ENCODE measurements around the gene SLC6A11.

SLC6A11 gene

GRCh38 chr3:10957976-10958749, 142.1 kb downstream of the SLC6A11 start:
- ATAC-seq: no peak
- TF ChIP-seq GLIS3 (CRISPR knock-in tag; IDR thresholded peaks at IDR 0.05): no peak
- TF ChIP-seq ZNF70 (CRISPR knock-in tag; IDR thresholded peaks at IDR 0.05): no peak
- no peak for TF ChIP-seq OSR1 (CRISPR knock-in tag; IDR thresholded peaks at IDR 0.05)
- no peak for TF ChIP-seq ZFP3 (CRISPR knock-in tag; IDR thresholded peaks at IDR 0.05)
- no peak for TF ChIP-seq TSHZ2 (CRISPR knock-in tag; IDR thresholded peaks at IDR 0.05)
- no peak for TF ChIP-seq RARB (CRISPR knock-in tag; IDR thresholded peaks at IDR 0.05)
- no peak for TF ChIP-seq BACH2 (CRISPR knock-in tag; IDR thresholded peaks at IDR 0.05; ENCODE audit: borderline replicate concordance)
- no peak for TF ChIP-seq ZNF565 (CRISPR knock-in tag; conservative IDR thresholded peaks at IDR 0.05; ENCODE audit: low read depth)
- TF ChIP-seq ARNTL (CRISPR knock-in tag; IDR thresholded peaks at IDR 0.05; ENCODE audit: borderline replicate concordance, low read depth): no peak

- ATAC-seq: no peak
- TF ChIP-seq TOX (CRISPR knock-in tag; IDR thresholded peaks at IDR 0.05; ENCODE audit: borderline replicate concordance) (no peak), TCF4 (CRISPR knock-in tag; IDR thresholded peaks at IDR 0.05; ENCODE audit: borderline replicate concordance) (no peak), GLIS3 (CRISPR knock-in tag; IDR thresholded peaks at IDR 0.05) (no peak)
These were observed 144.2 kb downstream of the SLC6A11 start for GRCh38 chr3:10960255-10960654.

GRCh38 chr3:10961921-10962320, 145.9 kb downstream of the SLC6A11 start:
- no peak for ATAC-seq
- TF ChIP-seq ARNTL (CRISPR knock-in tag; IDR thresholded peaks at IDR 0.05; ENCODE audit: borderline replicate concordance, low read depth): no peak
- no peak for TF ChIP-seq TCF4 (CRISPR knock-in tag; IDR thresholded peaks at IDR 0.05; ENCODE audit: borderline replicate concordance)

GRCh38 chr3:10962481-10963036, 146.5 kb downstream of the SLC6A11 start:
- no peak for ATAC-seq
- TF ChIP-seq ZNF565 (CRISPR knock-in tag; conservative IDR thresholded peaks at IDR 0.05; ENCODE audit: low read depth): no peak
- TF ChIP-seq TSHZ2 (CRISPR knock-in tag; IDR thresholded peaks at IDR 0.05): no peak
- no peak for TF ChIP-seq OSR1 (CRISPR knock-in tag; IDR thresholded peaks at IDR 0.05)
- no peak for TF ChIP-seq ARNTL (CRISPR knock-in tag; IDR thresholded peaks at IDR 0.05; ENCODE audit: borderline replicate concordance, low read depth)
- TF ChIP-seq ESRRG (CRISPR knock-in tag; IDR thresholded peaks at IDR 0.05): no peak
- TF ChIP-seq GLIS3 (CRISPR knock-in tag; IDR thresholded peaks at IDR 0.05): no peak
- no peak for TF ChIP-seq PPARA (CRISPR knock-in tag; IDR thresholded peaks at IDR 0.05; ENCODE audit: borderline replicate concordance)
- no peak for TF ChIP-seq CREB5 (CRISPR knock-in tag; IDR thresholded peaks at IDR 0.05; ENCODE audit: low read depth)
- TF ChIP-seq TOX (CRISPR knock-in tag; IDR thresholded peaks at IDR 0.05; ENCODE audit: borderline replicate concordance): no peak
- TF ChIP-seq ZFP3 (CRISPR knock-in tag; IDR thresholded peaks at IDR 0.05): no peak
- no peak for TF ChIP-seq ZC3H10 (CRISPR knock-in tag; IDR thresholded peaks at IDR 0.05)
- no peak for TF ChIP-seq TCF4 (CRISPR knock-in tag; IDR thresholded peaks at IDR 0.05; ENCODE audit: borderline replicate concordance)
- TF ChIP-seq ZNF70 (CRISPR knock-in tag; IDR thresholded peaks at IDR 0.05): no peak

GRCh38 chr3:10964537-10965167, 148.6 kb downstream of the SLC6A11 start:
- ATAC-seq: peak; percentile 50
- TF ChIP-seq TSHZ2 (CRISPR knock-in tag; IDR thresholded peaks at IDR 0.05) (no peak), CREB5 (CRISPR knock-in tag; IDR thresholded peaks at IDR 0.05; ENCODE audit: low read depth) (no peak), PPARA (CRISPR knock-in tag; IDR thresholded peaks at IDR 0.05; ENCODE audit: borderline replicate concordance) (no peak), ZC3H10 (CRISPR knock-in tag; IDR thresholded peaks at IDR 0.05) (no peak), OSR1 (CRISPR knock-in tag; IDR thresholded peaks at IDR 0.05) (no peak), CSDC2 (CRISPR knock-in tag; IDR thresholded peaks at IDR 0.05) (no peak), ISL1 (CRISPR knock-in tag; IDR thresholded peaks at IDR 0.05) (no peak), ZNF8 (CRISPR knock-in tag; IDR thresholded peaks at IDR 0.05) (no peak), SNAI2 (CRISPR knock-in tag; IDR thresholded peaks at IDR 0.05) (no peak), GLIS3 (CRISPR knock-in tag; IDR thresholded peaks at IDR 0.05) (no peak), ARNTL (CRISPR knock-in tag; IDR thresholded peaks at IDR 0.05; ENCODE audit: borderline replicate concordance, low read depth) (no peak)

Data from SK-N-SH treated with all-trans-retinoic acid at 6 μM for 48 hours (cell line).